Mucosa of gallbladder (tissue), 1 donor: ENCODE data around the gene FGD4. TPM values are rescaled to one million over a fixed set of nuclear protein-coding genes. Genes with fewer than 3 reads are reported as not detected.
"Not testable (repeated sequence)": the region's sequence is repeated elsewhere in the genome, so short reads cannot be mapped to it uniquely, and the experiment has no call there.

Experiments used
- DNase-seq: peaks from one replicate; pipeline ENCODE4 v3.0.0-alpha.2; 2020; ENCODE audit warnings: low spot score
- total RNA-seq: library from RNA; stranded (reverse); gene quantifications from one replicate; pipeline ENCODE4 v1.2.1, GENCODE V29; 2021
- donor health status: DM: no; HTN: no; CAD: no.

Gene FGD4
- total RNA-seq, 1 donor from 2014 or later = 75.6 TPM

DNA sequence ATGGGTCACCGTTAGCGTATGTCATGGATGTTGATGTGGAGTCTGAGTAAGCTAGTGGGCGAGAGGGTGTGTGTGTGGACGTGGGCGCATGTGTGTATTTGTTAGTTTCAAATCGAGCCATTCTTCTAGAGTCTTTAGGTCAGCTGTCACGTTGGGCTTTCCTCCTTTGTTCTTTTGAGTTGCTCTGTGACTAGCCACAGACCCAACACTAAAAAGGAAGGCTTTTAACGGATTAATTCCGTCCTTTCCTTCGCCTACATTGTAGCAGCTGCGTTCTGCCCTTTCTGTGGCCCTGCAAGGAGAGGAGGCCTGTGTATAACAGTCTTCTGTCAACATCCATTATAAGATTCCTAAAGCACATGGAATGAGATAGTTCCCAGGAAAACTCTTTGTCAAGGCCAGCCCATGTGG, 162.6 kb downstream of the FGD4 start:
- no peak for DNase-seq

DNA sequence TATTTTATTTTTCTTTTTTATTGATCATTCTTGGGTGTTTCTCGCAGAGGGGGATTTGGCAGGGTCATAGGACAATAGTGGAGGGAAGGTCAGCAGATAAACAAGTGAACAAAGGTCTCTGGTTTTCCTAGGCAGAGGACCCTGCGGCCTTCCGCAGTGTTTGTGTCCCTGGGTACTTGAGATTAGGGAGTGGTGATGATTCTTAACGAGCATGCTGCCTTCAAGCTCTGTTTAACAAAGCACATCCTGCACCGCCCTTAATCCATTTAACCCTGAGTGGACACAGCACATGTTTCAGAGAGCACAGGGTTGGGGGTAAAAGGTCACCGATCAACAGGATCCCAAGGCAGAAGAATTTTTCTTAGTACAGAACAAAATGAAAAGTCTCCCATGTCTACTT, 163.1 kb downstream of the FGD4 start:
- DNase-seq = not testable (repeated sequence)

DNA sequence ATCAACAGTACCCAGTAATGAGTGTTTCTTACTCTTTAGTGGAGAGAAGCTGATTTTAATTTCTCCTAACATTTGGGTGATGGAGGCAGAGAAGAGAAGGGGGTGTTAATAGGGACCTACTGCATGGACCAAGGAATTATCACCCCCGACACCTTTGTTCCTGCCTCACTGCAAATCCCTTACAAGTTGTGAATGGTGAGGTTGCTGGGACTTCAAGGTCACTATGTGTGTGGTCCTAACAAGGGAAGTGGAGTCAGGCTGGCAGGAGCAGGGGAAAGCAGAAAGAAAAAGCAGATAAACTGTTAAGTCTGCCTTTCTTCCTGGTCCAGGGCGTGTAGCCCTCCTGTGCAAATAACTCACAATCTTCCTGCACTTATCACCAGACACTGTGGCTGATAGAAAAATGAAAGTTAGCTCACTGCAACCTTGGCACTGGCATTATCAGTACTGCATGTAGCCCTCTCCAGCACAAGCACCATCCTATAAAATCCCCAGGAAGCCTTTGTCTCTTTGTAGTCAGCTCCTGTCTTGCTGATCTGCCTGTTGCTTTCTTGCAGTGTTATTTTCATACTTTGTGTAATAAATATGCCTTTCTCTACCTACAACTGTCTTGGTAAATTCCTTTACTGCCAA, 167.4 kb downstream of the FGD4 start:
- peak; percentile 31 for DNase-seq

DNA sequence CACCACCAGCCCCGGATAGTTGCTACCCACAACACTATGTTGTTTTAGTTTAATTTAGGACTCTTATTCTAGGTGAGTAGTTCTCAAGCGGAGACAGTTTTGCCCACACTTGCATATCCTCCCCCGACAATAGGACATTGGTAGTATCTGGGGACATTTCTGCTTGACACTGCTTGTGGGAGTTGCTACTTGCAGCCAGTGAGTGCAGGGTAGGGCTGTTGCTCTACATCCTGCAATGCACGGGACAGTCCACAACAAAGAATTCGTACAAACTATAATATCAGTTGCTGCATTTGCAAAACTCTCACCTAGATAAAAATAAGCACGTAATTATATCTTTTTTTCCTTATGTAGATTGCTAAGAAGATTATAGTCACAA, 167.9 kb downstream of the FGD4 start:
- DNase-seq = no peak

DNA sequence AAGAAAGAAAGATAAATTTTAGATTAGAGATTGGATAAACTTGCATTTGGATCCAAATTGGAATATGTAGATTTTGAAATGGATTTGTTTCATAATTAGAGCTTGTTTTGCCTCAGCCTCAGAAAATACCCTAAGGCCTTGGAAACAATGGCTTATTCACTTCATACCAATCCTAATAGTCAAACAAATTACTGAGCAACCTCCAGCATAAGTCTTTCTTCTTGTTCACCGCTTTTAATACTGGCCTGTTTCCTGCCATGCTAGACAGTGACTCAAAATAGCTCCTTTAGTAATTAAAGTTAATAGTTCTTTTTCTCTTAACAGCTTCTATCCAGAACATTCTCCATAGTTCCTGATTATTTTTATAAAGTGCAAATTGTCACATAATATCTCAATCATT, 168.9 kb downstream of the FGD4 start:
- no peak for DNase-seq

DNA sequence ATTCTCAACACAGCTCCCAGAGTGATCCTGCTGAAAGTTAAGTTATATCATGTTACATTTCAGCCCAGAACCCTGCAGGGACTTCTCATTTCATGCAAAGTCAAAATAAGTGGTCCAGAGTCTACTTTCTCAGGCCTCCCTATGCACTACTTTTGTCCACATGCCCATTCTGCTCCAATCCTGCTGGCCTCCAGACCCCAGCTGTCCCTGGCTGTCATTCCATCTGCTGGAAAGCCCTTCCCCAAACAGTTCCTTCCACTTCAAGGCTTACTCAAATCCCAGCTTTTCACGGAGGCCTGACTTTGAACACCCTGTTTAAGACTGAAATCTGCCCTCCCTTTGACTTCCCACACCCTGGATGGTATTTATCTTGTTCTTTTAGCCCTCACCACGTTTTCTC, 169.9 kb downstream of the FGD4 start:
- DNase-seq = no peak

DNA sequence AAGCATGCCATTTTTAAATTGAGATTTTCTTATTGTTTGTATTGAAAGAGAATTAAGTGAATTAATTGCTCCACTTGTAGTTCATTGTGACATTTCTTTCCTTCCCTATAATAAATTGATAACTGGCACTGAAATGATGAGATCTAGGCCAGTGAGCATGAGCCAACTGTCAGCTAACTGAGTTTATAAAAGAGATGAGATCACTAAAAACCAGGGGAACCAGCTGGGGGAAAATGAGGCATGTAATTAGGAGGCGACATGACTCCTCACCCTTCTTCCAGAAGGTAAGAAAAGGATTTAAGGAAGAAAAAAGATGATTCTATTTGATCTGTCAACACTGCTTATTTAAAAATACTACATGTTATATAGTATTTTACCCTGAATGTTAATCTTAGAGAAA, 175.2 kb downstream of the FGD4 start:
- DNase-seq = no peak

DNA sequence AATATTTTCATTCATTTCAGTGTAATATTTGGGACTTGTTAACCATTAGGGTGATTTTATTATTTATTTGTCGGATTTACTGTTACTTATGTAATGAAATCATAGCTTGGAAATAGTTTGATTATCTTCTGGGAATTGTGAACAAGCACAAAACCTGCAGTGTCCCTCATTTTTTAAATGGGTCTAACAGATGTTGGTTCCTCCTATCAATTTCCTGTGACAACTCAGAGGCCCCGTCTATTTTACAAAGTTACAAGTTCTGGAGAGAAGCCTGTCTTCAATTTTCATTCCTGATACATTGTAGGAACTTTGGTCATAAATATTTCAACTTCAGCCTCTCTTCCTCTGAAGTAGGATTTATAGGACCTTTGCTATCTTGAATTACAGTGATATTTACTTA, 178.0 kb downstream of the FGD4 start:
- DNase-seq = no peak

DNA sequence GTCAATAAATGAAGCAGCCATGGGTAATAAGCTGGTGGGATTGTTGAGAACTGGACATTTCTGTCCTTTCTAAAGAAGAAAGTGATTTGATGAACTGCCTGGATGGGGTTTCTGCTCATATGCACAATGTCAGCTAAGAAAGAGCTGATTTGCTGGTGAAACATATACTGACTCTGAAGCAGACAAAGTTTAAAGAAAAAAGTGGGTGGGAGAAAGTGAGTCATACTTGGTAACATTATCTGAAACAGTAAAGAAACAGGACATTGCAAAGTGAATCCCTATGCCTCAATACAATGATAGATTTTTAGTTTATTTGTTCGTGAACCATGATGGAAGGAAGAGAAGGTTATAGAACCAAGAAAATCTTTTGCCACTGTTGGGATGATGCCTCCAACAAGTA, 184.2 kb downstream of the FGD4 start:
- no peak for DNase-seq

DNA sequence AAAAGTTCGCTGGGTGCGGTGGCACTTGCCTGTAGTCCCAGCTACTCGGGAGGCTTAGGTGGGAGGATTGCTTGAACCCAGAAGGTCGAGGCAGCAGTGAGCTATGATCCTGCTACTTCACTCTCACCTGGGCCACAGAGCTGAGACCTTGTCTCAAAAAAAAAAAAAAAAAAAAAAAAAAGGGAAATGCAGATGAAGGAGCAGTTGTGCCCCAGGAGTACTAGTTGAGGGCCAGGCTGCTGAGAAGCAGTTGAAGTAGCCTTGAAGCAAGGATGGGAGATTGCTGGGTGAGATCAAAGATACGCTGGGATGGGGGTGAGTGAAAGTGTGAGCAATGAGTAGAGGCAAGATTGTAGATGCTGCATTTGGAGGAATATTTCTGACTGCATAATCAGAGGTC, 186.3 kb downstream of the FGD4 start:
- DNase-seq = no peak

DNA sequence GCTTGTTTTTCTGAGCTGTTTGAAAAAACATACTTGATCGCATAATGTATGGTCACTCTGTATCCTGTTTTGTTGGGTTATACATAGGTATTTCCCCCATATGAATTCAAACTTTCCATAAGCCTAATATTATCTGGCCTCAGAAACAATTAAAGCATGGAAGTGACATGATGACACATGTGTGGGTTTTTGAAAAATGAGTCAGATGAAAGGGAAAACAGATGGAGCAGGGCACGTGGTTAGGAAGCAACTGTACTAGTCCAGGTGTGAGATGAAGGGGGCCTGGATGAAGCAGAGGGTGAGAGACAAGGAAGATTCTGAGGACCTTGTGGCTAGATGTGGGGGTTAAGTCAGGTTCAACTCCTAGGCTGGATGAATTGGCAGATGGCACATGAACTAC, 187.0 kb downstream of the FGD4 start:
- DNase-seq = no peak

DNA sequence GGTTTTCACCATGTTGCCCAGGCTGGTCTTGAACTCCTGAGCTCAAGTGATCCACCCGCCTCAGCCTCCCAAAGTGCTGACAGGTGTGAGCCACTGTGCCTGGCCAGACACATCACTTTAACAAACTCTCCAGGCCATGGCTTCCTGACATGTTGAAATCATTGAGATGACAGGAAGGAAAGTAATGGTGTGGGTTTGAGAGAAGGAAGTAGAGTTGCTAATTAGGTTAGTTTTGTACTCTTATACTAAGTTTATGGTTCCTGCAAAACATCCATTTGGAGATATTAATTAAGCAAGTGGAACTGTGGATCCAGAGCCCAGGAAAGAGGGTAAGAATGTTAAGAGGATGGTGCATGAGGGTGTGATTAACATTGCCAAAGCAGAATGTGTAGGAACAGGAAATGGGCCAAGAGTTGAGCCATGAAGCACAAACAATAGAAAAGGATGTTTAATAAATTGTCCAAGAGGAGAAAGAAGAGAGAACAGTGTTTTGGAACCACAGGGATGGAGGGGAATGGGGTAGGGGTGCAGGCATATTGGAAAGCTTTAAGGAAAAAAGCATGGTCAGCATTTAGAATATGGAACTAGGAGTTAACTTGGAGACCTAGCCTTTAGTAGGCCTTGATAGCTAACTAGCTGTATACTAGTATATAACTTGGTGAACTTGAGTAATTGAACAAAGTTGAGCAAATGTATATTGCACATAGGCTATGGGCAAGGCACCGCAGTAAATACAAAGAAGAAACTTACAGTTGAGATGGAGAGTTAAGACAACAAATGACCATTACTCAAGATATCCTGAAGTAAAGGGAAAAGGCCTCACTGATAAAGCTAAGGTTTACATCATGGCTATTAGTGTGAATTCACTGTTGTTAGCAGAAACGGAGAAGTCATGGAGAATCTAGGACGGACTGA, 188.5 kb downstream of the FGD4 start:
- no peak for DNase-seq

DNA sequence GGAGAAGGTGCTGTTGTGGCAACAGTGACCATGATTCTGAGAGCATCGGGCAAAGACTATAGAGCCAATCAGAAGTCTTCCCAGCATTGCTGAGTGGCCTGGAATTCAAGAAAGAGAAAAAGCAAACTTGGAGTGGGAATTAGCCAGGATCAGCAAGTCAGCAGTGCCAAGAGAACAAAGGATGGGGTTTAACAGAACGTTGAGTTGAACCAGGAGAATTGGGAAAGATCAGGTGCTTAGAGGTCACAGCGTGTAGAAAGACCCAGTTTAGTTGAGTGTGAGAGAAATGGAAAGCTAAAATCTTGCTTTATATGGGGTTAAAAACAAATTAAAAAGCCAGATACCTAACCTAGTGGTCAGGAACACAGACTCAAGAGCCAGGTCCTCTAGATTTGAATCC, 189.2 kb downstream of the FGD4 start:
- no peak for DNase-seq

DNA sequence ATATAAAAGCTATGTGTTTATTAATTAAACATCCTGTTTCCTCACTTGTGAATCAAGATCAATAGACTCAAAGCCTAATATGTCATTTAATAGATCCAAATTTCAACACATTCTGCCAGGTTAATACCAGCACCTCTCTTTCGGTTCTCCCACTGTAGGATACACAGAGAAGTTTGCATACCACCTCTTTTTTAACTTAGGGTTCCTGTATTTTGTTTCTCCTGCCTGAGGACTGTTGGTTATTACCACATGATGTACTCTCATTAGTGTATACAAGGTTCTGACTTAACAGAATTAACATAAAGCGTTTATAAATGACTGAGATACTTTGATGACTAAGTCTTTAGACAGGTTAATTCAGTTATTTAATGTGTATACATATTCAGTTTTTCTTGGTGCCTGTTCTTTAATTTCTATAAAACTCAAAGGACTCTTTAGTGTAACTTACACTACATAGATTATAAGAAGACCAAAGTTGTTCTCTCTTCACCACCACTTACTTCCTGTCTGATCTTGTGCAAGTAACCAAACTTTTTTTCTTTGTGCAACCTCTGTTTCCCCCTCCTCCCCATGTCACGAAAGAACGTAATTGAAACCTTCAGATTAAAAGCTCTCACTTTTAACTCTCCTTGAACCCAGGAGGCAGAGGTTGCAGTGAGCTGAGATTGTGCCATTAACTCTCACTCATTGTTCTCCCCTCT, 190.0 kb downstream of the FGD4 start:
- DNase-seq = no peak

DNA sequence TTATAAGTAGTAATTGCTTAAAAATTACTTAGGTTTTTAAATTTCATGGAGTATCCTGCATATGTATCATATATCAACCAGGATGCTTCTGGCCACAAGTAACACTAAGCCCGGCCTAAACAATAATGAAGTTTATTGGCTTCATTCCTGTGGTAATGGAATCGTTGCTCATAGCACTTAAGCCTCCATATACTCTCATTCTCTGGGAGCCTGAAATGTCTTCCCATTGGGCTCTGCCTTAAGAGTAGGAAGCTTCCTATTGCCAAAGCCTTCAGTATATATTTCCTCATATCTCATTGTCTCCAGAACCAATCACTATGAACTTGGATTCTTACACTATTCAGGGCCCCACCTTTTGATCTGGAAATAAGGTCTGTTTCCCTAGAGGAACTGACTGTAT, 195.9 kb downstream of the FGD4 start:
- DNase-seq = no peak

DNA sequence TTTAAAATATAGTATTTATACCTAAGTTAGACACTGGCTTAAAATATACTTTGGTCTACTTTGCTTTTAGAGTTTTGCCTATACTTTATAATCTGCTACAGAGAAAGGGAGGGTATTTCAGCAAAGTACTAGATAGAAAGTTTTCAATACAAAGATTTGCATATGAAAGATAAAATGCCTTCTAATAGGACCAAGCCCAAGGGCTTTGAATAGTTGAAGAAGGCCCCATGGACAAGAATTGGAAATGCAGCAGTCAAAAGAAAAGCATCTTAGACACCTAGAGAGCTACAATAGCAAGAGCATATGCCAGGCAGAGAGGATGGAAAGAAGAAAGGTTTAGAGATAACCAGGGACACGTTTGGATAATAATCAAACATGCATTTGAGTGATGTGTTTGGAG, 196.7 kb downstream of the FGD4 start:
- no peak for DNase-seq

DNA sequence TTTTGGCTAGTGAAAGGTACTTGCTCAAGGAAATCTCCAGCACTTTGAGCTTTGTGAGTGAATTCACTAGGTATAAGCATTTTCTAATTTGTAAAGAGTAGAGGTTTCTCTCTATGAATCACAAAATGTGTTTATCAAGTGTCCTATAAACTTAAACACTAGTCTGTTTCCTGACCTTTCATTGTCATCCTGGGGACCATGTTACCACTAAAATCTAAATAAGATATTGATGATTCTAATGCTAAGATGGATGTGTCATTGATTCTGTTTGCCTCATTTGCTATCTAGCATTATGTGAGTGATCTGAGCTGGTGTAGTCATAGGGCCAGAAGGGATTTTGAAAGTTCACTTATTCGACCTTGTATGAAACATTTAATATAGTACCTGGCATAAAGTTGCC, 199.3 kb downstream of the FGD4 start:
- DNase-seq = no peak

DNA sequence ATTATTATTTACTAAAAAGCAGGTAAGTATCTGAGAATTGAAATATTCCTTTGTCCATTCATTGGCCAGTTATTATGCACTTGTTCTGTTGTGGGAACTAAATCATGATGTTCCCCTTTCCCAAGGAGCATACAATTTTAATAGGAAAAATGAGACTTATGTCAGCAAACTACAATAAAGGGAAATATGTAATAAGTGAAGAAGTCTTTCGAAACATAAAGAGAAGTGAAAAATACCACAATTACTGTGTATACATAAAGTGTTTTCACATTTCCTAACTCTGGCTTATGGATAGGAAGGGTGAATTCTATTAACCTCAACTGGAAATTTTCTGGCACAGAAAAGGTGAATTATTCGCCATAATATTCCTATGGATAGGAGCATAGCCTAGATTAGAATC, 201.3 kb downstream of the FGD4 start:
- DNase-seq = no peak

DNA sequence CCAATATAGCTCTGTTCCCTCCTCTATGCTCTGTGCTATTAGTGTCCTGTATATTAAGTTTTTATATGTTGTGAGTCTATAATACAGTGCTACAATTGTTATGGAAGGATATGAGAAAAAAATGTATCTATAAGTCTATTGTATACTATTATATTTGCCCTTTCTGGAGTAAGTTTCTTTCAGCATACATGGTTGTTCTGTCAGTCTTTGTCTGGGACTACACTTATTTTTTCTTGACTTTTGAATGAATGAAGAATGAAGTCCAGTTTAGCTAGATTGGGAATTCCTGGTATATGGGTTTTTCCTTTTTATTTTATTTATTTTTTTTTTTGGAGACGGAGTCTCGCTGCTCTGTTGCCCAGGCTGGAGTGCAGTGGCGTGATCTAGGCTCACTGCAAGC, 203.7 kb downstream of the FGD4 start:
- DNase-seq = no peak

DNA sequence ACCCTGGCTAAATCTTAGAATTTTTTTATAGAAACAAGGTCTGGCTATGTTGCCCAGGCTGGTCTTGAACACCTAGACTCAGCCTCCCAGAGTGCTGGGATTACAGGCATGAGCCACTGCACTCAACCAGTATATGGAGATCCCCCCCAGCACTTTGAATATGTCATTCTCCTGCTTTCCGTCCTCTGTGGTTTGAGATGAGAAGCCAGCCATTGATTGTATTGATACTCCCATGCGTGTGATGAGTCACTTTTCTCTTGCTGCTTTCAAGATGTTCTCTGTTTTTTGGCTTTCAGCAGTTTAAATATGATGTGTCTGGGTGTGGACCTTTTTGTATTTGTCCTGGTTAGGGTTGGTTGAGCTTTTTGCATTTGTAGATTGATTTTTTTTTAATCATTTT, 204.5 kb downstream of the FGD4 start:
- no peak for DNase-seq

DNA sequence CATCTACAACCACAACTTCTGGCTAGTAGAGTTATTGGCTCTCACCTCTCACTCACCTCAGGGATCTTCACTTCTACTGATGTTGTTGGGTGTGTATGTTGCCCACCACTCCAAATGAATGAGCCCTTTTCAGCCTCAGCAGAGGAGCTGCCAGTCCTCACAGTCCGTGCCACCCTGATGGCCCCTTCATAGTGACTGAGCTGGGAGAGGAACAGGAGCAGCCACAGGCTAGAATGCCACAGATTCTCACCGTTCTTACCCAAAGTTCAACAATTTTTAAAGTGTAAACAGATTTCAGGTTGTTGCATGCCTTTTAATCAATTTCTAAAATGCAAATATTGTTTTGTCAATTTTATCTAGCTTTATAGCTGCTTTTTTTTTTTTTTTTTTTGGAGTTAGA, 205.2 kb downstream of the FGD4 start:
- DNase-seq = no peak

DNA sequence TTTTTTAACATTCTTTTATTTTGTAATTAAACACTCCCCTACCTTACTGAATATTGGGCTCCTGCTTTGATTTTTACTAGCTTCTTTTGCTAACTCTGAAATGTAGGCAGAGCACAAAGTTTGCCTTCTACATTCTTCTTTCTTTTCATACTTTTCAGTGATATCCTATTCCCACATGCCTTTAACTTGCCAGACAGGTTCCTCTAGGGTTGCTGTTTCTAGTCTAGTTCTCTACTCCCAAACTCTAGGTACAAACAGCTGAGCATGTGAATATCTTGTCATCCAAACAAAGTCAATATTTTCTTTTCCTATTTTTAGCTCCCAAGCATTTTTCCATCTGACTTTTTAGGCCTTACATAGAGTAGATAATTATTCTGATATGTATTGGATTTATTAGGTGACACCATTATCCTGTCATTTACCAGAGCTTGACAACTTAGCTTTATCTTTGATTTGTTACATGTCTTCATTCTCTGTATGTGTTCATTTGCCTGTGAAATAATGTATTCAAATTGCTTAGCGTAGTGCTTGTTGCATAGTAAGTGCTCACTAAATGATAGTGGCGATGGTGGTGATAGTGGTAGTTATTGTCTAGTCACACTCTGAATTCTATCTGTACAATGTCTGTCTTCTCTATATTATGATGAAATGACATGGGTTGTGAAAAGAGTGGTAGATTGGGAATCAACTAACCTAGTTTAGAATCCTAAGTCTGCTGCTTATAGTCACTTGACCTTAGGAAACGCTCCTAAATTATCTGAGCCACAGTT, 206.2 kb downstream of the FGD4 start:
- DNase-seq = no peak
